Right atrium auricular region (tissue), 2 donors: ENCODE data around the gene RBBP9. TPM values are rescaled to one million over a fixed set of nuclear protein-coding genes. Genes with fewer than 3 reads are reported as not detected.

Experiments used
- DNase-seq: peaks from one replicate; pipeline ENCODE4 v3.0.0-alpha.2; 2019; ENCODE audit warnings: low spot score
- H3K27ac ChIP-seq, 2 donors: fragments of 200-600 bp; sonication (generic); 1 replicate in 1 of 2; 2 replicates in 1 of 2; pipeline ENCODE4 v1.5.1; 2016 to 2019
- H3K27me3 ChIP-seq, 2 donors: fragments of 200-600 bp; sonication (generic); one replicate each; pipeline versions ENCODE4 v1.5.1 to v1.6.0; 2017 to 2019
- H3K36me3 ChIP-seq: fragments of 200-600 bp; sonication (generic); one replicate; pipeline ENCODE4 v1.5.1; 2016
- H3K4me1 ChIP-seq, 2 donors: fragments of 200-600 bp; sonication (generic); one replicate each; pipeline versions ENCODE4 v1.5.1 to v1.6.0; 2017 to 2019
- H3K4me3 ChIP-seq, 2 donors: fragments of 200-600 bp; sonication (generic); 1 replicate in 1 of 2; 2 replicates in 1 of 2; pipeline ENCODE4 v1.5.1; 2017 to 2019; ENCODE audit warnings: mild to moderate bottlenecking in 1 of 2, moderate library complexity in 1 of 2
- H3K9me3 ChIP-seq, 2 donors: fragments of 200-600 bp; sonication (generic); one replicate each; pipeline ENCODE4 v1.5.1; 2019
- CTCF ChIP-seq, 2 donors: fragments of 200-600 bp; sonication (generic); IDR thresholded peaks; one replicate each; pipeline ENCODE4 v1.5.1; 2019; ENCODE audit warnings: antibody characterized with exemption in 2 of 2
- microRNA counts, 2 donors: library from miRNA; unstranded; fragments of <30 nt; microRNA quantifications; one replicate each; lab custom pipeline; 2016 to 2017
- microRNA-seq, 2 donors: library from miRNA; unstranded; fragments of <30 nt; microRNA quantifications; one replicate each; pipeline ENCODE4, GENCODE V29; 2016 to 2017; ENCODE audit warnings: borderline number of aligned reads in 2 of 2, borderline replicate concordance in 1 of 2
- total RNA-seq, 2 donors: library from RNA; depleted of rRNA; stranded (reverse); fragments of >200 nt; gene quantifications; one replicate each; pipeline ENCODE4 v1.1.0, GENCODE V29; 2016

Gene RBBP9
- total RNA-seq, 2 donors from 2014 or later: 8.6 to 9.1 TPM

GRCh38 chr20:18456600-18456999, 40.4 kb downstream of the RBBP9 start:
- H3K27me3 ChIP-seq: no peaks in the 10 kb centered on the region
- H3K9me3 ChIP-seq: peaks cover 0 to 4% of the 10 kb centered on the region in 2 donors
- H3K4me1 ChIP-seq: no peaks in the 10 kb centered on the region
- no peak overlapping the region for H3K27ac ChIP-seq
- no peak overlapping the region for H3K4me3 ChIP-seq
- DNase-seq: no peak
- TF ChIP-seq CTCF (IDR thresholded peaks at IDR 0.05): no peak
- H3K36me3 ChIP-seq: no peaks in the 10 kb centered on the region

- no peak overlapping the region for H3K27ac ChIP-seq
- H3K4me3 ChIP-seq: no peak overlapping the region
- H3K4me1 ChIP-seq: no peaks in the 10 kb centered on the region
- no peaks in the 10 kb centered on the region for H3K9me3 ChIP-seq
- H3K27me3 ChIP-seq: no peaks in the 10 kb centered on the region
- no peaks in the 10 kb centered on the region for H3K36me3 ChIP-seq
- DNase-seq: no peak
- TF ChIP-seq CTCF (IDR thresholded peaks at IDR 0.05): no peak
These were observed 53.1 kb downstream of the RBBP9 start for GRCh38 chr20:18443886-18444285.

GRCh38 chr20:18440403-18440802, 56.6 kb downstream of the RBBP9 start:
- Histone ChIP-seq H3K9me3 (no peaks in the 10 kb centered on the region), H3K4me1 (no peaks in the 10 kb centered on the region), H3K4me3 (no peak overlapping the region), H3K27me3 (no peaks in the 10 kb centered on the region), H3K27ac (no peak overlapping the region), H3K36me3 (no peaks in the 10 kb centered on the region)
- no peak for DNase-seq
- TF ChIP-seq CTCF (IDR thresholded peaks at IDR 0.05): no peak

- H3K27me3 ChIP-seq: no peaks in the 10 kb centered on the region
- no peak overlapping the region for H3K27ac ChIP-seq
- H3K4me1 ChIP-seq: no peaks in the 10 kb centered on the region
- no peak overlapping the region for H3K4me3 ChIP-seq
- H3K9me3 ChIP-seq: no peaks in the 10 kb centered on the region
- DNase-seq: no peak
- H3K36me3 ChIP-seq: no peaks in the 10 kb centered on the region
- TF ChIP-seq CTCF (IDR thresholded peaks at IDR 0.05): no peak
These were observed 60.2 kb downstream of the RBBP9 start for GRCh38 chr20:18436847-18437246.

MicroRNAs within 50 kb of the gene (microRNA counts, 767-probe panel; counts per million panel counts)
- microRNA hsa-miR-3192 (lab: Ali Mortazavi, UCI): 0 to 31.0 counts per million in 2 donors

Small RNA genes within 50 kb of the gene (microRNA-seq; reads per million reads assigned to microRNA genes)
- gene MIR3192: 0 reads per million in 2 donors

Other genes with a start within 250 kb of the RBBP9 start
- gene ZNF133, start 208.7 kb downstream of the RBBP9 start, total RNA-seq: 10 to 100 TPM in 1 of 2 donors, 1 to 10 TPM in 1; 3.0 to 11.6 TPM
- under 1 TPM; 0.41 to 0.83 TPM for gene DZANK1, start 30.2 kb downstream of the RBBP9 start, total RNA-seq
- gene POLR3F, start 29.8 kb downstream of the RBBP9 start, total RNA-seq: 1 to 10 TPM; 5.5 to 5.9 TPM
- 10 to 100 TPM in 1 of 2 donors, 1 to 10 TPM in 1; 6.8 to 19.1 TPM for gene SEC23B, start 10.7 kb upstream of the RBBP9 start, total RNA-seq
- gene SMIM26, start 70.2 kb upstream of the RBBP9 start, total RNA-seq: 100 to 1,000 TPM; 165 to 170 TPM
- 10 to 100 TPM; 15.5 to 16.9 TPM for gene DTD1, start 90.8 kb upstream of the RBBP9 start, total RNA-seq